ENCODE data around the gene TXNRD1. TPM values are rescaled to one million over a fixed set of nuclear protein-coding genes. Genes with fewer than 3 reads are reported as not detected.

TXNRD1 gene
- total RNA-seq, 1 experiment from 2014 or later: 69.4 TPM

- Histone ChIP-seq H2AFZ (ENCODE audit: low read length) (no peak overlapping the region), H3K9ac (ENCODE audit: low read length) (no peak overlapping the region), H3K27me3 (ENCODE audit: low read length) (no peaks in the 10 kb centered on the region), H4K20me1 (ENCODE audit: insufficient read depth, low read depth, low read length) (no peaks in the 10 kb centered on the region), H3K9me2 (replicated peaks; ENCODE audit: insufficient read depth, low read length) (no peaks in the 10 kb centered on the region), H3K4me1 (ENCODE audit: low read length) (peaks cover 26% of the 10 kb centered on the region), H3K27ac (ENCODE audit: low read length) (no peak overlapping the region), H3K4me2 (ENCODE audit: low read depth, low read length, poor library complexity, severe bottlenecking) (no peak overlapping the region), H3K36me3 (ENCODE audit: insufficient read depth, low read length) (no peaks in the 10 kb centered on the region), H3K9me3 (ENCODE audit: low read length) (no peaks in the 10 kb centered on the region), H3K4me3 (ENCODE audit: low read length) (no peak overlapping the region), H3K79me2 (ENCODE audit: low read length) (no peaks in the 10 kb centered on the region)
- DNase-seq: no peak
Measured at GRCh38 chr12:104274811-104275210, 59.2 kb downstream of the TXNRD1 start.

- Histone ChIP-seq H3K9me3 (ENCODE audit: low read length) (no peaks in the 10 kb centered on the region), H4K20me1 (ENCODE audit: insufficient read depth, low read depth, low read length) (no peaks in the 10 kb centered on the region), H3K4me1 (ENCODE audit: low read length) (peaks cover 23% of the 10 kb centered on the region), H2AFZ (ENCODE audit: low read length) (peak overlapping the region; percentile 90), H3K36me3 (ENCODE audit: insufficient read depth, low read length) (no peaks in the 10 kb centered on the region), H3K4me3 (ENCODE audit: low read length) (peak overlapping the region; percentile 61), H3K27ac (ENCODE audit: low read length) (peak overlapping the region; percentile 75), H3K9ac (ENCODE audit: low read length) (no peak overlapping the region), H3K9me2 (replicated peaks; ENCODE audit: insufficient read depth, low read length) (no peaks in the 10 kb centered on the region), H3K4me2 (ENCODE audit: low read depth, low read length, poor library complexity, severe bottlenecking) (peak overlapping the region; percentile 87), H3K27me3 (ENCODE audit: low read length) (no peaks in the 10 kb centered on the region), H3K79me2 (ENCODE audit: low read length) (no peaks in the 10 kb centered on the region)
- DNase-seq: no peak
Measured at GRCh38 chr12:104275689-104276088, 60.1 kb downstream of the TXNRD1 start.

- Histone ChIP-seq H3K27me3 (ENCODE audit: low read length) (no peaks in the 10 kb centered on the region), H3K9me3 (ENCODE audit: low read length) (no peaks in the 10 kb centered on the region), H3K9ac (ENCODE audit: low read length) (peak overlapping the region; percentile 59), H4K20me1 (ENCODE audit: insufficient read depth, low read depth, low read length) (no peaks in the 10 kb centered on the region), H3K4me1 (ENCODE audit: low read length) (peaks cover 20% of the 10 kb centered on the region), H3K9me2 (replicated peaks; ENCODE audit: insufficient read depth, low read length) (no peaks in the 10 kb centered on the region), H3K79me2 (ENCODE audit: low read length) (no peaks in the 10 kb centered on the region), H3K27ac (ENCODE audit: low read length) (peak overlapping the region; percentile 75), H3K4me2 (ENCODE audit: low read depth, low read length, poor library complexity, severe bottlenecking) (peak overlapping the region; percentile 87), H3K4me3 (ENCODE audit: low read length) (peak overlapping the region; percentile 61), H2AFZ (ENCODE audit: low read length) (peak overlapping the region; percentile 90), H3K36me3 (ENCODE audit: insufficient read depth, low read length) (no peaks in the 10 kb centered on the region)
- peak; percentile 76 for DNase-seq
Measured at GRCh38 chr12:104276273-104277131, 60.9 kb downstream of the TXNRD1 start.

- H3K27me3 ChIP-seq (ENCODE audit: low read length): no peaks in the 10 kb centered on the region
- no peak overlapping the region for H3K27ac ChIP-seq (ENCODE audit: low read length)
- H3K4me2 ChIP-seq (ENCODE audit: low read depth, low read length, poor library complexity, severe bottlenecking): no peak overlapping the region
- H3K9me3 ChIP-seq (ENCODE audit: low read length): no peaks in the 10 kb centered on the region
- H3K4me3 ChIP-seq (ENCODE audit: low read length): no peak overlapping the region
- H3K4me1 ChIP-seq (ENCODE audit: low read length): peaks cover 25% of the 10 kb centered on the region
- no peak overlapping the region for H2AFZ ChIP-seq (ENCODE audit: low read length)
- no peaks in the 10 kb centered on the region for H3K9me2 ChIP-seq (replicated peaks; ENCODE audit: insufficient read depth, low read length)
- H3K36me3 ChIP-seq (ENCODE audit: insufficient read depth, low read length): no peaks in the 10 kb centered on the region
- no peak overlapping the region for H3K9ac ChIP-seq (ENCODE audit: low read length)
- H4K20me1 ChIP-seq (ENCODE audit: insufficient read depth, low read depth, low read length): no peaks in the 10 kb centered on the region
- no peaks in the 10 kb centered on the region for H3K79me2 ChIP-seq (ENCODE audit: low read length)
- no peak for DNase-seq
Measured at GRCh38 chr12:104279164-104279563, 63.6 kb downstream of the TXNRD1 start.

GRCh38 chr12:104280111-104280510 is 64.5 kb downstream of the TXNRD1 start:
- no peak overlapping the region for H3K4me2 ChIP-seq (ENCODE audit: low read depth, low read length, poor library complexity, severe bottlenecking)
- no peaks in the 10 kb centered on the region for H3K9me2 ChIP-seq (replicated peaks; ENCODE audit: insufficient read depth, low read length)
- no peak overlapping the region for H3K9ac ChIP-seq (ENCODE audit: low read length)
- peaks cover 25% of the 10 kb centered on the region for H3K4me1 ChIP-seq (ENCODE audit: low read length)
- DNase-seq: no peak
- H3K9me3 ChIP-seq (ENCODE audit: low read length): no peaks in the 10 kb centered on the region
- H2AFZ ChIP-seq (ENCODE audit: low read length): no peak overlapping the region
- H3K79me2 ChIP-seq (ENCODE audit: low read length): no peaks in the 10 kb centered on the region
- no peak overlapping the region for H3K27ac ChIP-seq (ENCODE audit: low read length)
- no peaks in the 10 kb centered on the region for H4K20me1 ChIP-seq (ENCODE audit: insufficient read depth, low read depth, low read length)
- no peaks in the 10 kb centered on the region for H3K36me3 ChIP-seq (ENCODE audit: insufficient read depth, low read length)
- H3K4me3 ChIP-seq (ENCODE audit: low read length): no peak overlapping the region
- no peaks in the 10 kb centered on the region for H3K27me3 ChIP-seq (ENCODE audit: low read length)

GRCh38 chr12:104280717-104281458 is 65.3 kb downstream of the TXNRD1 start:
- DNase-seq: no peak
- Histone ChIP-seq H4K20me1 (ENCODE audit: insufficient read depth, low read depth, low read length) (no peaks in the 10 kb centered on the region), H3K4me1 (ENCODE audit: low read length) (peaks cover 26% of the 10 kb centered on the region), H3K27ac (ENCODE audit: low read length) (no peak overlapping the region), H3K9me2 (replicated peaks; ENCODE audit: insufficient read depth, low read length) (no peaks in the 10 kb centered on the region), H3K9me3 (ENCODE audit: low read length) (no peaks in the 10 kb centered on the region), H3K4me3 (ENCODE audit: low read length) (no peak overlapping the region), H3K4me2 (ENCODE audit: low read depth, low read length, poor library complexity, severe bottlenecking) (no peak overlapping the region), H3K36me3 (ENCODE audit: insufficient read depth, low read length) (no peaks in the 10 kb centered on the region), H3K9ac (ENCODE audit: low read length) (no peak overlapping the region), H3K27me3 (ENCODE audit: low read length) (no peaks in the 10 kb centered on the region), H2AFZ (ENCODE audit: low read length) (no peak overlapping the region), H3K79me2 (ENCODE audit: low read length) (no peaks in the 10 kb centered on the region)

GRCh38 chr12:104281636-104282035 is 66.1 kb downstream of the TXNRD1 start:
- Histone ChIP-seq H3K4me2 (ENCODE audit: low read depth, low read length, poor library complexity, severe bottlenecking) (no peak overlapping the region), H3K9ac (ENCODE audit: low read length) (no peak overlapping the region)

GRCh38 chr12:104282109-104282508 is 66.5 kb downstream of the TXNRD1 start:
- Histone ChIP-seq H3K9me2 (replicated peaks; ENCODE audit: insufficient read depth, low read length) (no peaks in the 10 kb centered on the region), H3K9me3 (ENCODE audit: low read length) (no peaks in the 10 kb centered on the region), H3K4me2 (ENCODE audit: low read depth, low read length, poor library complexity, severe bottlenecking) (no peak overlapping the region), H2AFZ (ENCODE audit: low read length) (no peak overlapping the region), H3K36me3 (ENCODE audit: insufficient read depth, low read length) (no peaks in the 10 kb centered on the region), H3K79me2 (ENCODE audit: low read length) (no peaks in the 10 kb centered on the region; the same call in 1 of the 2 replicates), H3K27ac (ENCODE audit: low read length) (no peak overlapping the region), H3K4me3 (ENCODE audit: low read length) (no peak overlapping the region), H3K27me3 (ENCODE audit: low read length) (no peaks in the 10 kb centered on the region), H3K9ac (ENCODE audit: low read length) (no peak overlapping the region), H3K4me1 (ENCODE audit: low read length) (peaks cover 22% of the 10 kb centered on the region), H4K20me1 (ENCODE audit: insufficient read depth, low read depth, low read length) (no peaks in the 10 kb centered on the region)
- DNase-seq: no peak

More at GRCh38 chr12:104281636-104282035, 66.1 kb downstream of the TXNRD1 start:
- Histone ChIP-seq H3K9me3 (ENCODE audit: low read length) (no peaks in the 10 kb centered on the region), H3K79me2 (ENCODE audit: low read length) (no peaks in the 10 kb centered on the region), H3K27me3 (ENCODE audit: low read length) (no peaks in the 10 kb centered on the region), H3K9me2 (replicated peaks; ENCODE audit: insufficient read depth, low read length) (no peaks in the 10 kb centered on the region), H3K27ac (ENCODE audit: low read length) (no peak overlapping the region), H2AFZ (ENCODE audit: low read length) (no peak overlapping the region), H3K36me3 (ENCODE audit: insufficient read depth, low read length) (no peaks in the 10 kb centered on the region), H3K4me1 (ENCODE audit: low read length) (peaks cover 26% of the 10 kb centered on the region), H3K4me3 (ENCODE audit: low read length) (no peak overlapping the region), H4K20me1 (ENCODE audit: insufficient read depth, low read depth, low read length) (no peaks in the 10 kb centered on the region)
- no peak for DNase-seq

Measured in Karpas-422 (cell line).